NCI-H345 treated with DMSO at 0.1 percent for 48 hours (cell line): Measurements from ENCODE around the gene HES7.

Experiments used
- DNase-seq: peaks from one replicate; lab custom pipeline; 2025; ENCODE audit not compliant: unreplicated experiment; lab: John Stamatoyannopoulos, UW

HES7 gene

GRCh38 chr17:8074554-8074953 lies 49.4 kb downstream of the HES7 start:
- no peak for DNase-seq

GRCh38 chr17:8073627-8074484 lies 50.0 kb downstream of the HES7 start:
- no peak for DNase-seq

GRCh38 chr17:8072729-8073461 lies 51.0 kb downstream of the HES7 start:
- no peak for DNase-seq

- no peak for DNase-seq
Measured at GRCh38 chr17:8072341-8072728, 51.6 kb downstream of the HES7 start.

- DNase-seq = no peak
Measured at GRCh38 chr17:8071496-8071895, 52.4 kb downstream of the HES7 start.
